Measurements from ENCODE around the gene GGT6. TPM values are rescaled to one million over a fixed set of nuclear protein-coding genes. Genes with fewer than 3 reads are reported as not detected.

The GGT6 gene
- total RNA-seq, 4 donors from 2014 or later, result 0.21 to 4.4 (median 0.29) TPM; not detected in 1

DNA sequence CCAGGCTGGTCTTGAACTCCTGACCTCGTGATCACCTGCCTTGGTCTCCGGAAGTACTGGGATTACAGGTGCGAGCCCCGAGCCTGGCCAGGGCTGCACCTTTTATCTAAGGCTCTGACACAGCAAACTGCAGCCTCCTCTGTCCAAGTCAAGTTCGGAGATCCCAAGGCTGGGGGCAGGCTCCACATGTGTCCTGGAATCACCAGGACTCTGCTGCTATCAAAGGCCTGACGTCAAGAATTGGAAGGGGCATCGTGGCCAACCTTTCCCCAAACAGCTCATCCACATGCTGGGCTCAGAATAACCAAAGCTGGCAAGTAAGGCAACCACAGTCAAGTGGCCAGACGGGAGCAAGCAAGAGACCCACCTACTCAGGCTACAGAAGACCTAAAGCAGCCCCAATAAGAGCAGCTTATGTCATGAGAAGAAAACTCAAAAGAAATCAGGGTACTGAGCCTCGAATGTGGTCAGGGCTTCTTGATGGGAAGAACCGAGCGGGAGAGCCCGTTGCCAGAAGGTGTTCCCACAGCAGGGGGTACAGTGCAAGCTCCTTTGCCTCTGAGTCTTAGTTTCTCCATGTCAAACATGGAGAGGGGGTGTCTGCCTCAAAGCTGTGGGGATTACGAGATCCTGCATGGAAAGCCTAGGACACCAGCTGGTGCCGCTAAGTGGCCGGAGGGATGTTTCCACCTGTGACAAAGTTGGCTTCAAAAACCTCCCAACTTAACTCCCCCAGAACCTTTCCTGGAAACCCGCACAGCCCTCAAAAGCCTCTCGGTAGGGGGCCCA lies 13.1 kb downstream of the GGT6 start:
- Histone ChIP-seq H3K9me3 (no peaks in the 10 kb centered on the region), H3K4me3 (no peak overlapping the region), H3K27me3 (no peaks in the 10 kb centered on the region), H3K27ac (no peak overlapping the region), H3K36me3 (no peaks in the 10 kb centered on the region), H3K4me1 (no peaks in the 10 kb centered on the region)
- intact Hi-C loops (cut with DNase I; ENCODE audit: low total_unique reads), result no loop called here
- TF ChIP-seq POLR2A (IDR thresholded peaks at IDR 0.05), result no peak
- TF ChIP-seq, protein P1, sequence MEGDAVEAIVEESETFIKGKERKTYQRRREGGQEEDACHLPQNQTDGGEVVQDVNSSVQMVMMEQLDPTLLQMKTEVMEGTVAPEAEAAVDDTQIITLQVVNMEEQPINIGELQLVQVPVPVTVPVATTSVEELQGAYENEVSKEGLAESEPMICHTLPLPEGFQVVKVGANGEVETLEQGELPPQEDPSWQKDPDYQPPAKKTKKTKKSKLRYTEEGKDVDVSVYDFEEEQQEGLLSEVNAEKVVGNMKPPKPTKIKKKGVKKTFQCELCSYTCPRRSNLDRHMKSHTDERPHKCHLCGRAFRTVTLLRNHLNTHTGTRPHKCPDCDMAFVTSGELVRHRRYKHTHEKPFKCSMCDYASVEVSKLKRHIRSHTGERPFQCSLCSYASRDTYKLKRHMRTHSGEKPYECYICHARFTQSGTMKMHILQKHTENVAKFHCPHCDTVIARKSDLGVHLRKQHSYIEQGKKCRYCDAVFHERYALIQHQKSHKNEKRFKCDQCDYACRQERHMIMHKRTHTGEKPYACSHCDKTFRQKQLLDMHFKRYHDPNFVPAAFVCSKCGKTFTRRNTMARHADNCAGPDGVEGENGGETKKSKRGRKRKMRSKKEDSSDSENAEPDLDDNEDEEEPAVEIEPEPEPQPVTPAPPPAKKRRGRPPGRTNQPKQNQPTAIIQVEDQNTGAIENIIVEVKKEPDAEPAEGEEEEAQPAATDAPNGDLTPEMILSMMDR (IDR thresholded peaks at IDR 0.05), result no peak
- no peak for DNase-seq

DNA sequence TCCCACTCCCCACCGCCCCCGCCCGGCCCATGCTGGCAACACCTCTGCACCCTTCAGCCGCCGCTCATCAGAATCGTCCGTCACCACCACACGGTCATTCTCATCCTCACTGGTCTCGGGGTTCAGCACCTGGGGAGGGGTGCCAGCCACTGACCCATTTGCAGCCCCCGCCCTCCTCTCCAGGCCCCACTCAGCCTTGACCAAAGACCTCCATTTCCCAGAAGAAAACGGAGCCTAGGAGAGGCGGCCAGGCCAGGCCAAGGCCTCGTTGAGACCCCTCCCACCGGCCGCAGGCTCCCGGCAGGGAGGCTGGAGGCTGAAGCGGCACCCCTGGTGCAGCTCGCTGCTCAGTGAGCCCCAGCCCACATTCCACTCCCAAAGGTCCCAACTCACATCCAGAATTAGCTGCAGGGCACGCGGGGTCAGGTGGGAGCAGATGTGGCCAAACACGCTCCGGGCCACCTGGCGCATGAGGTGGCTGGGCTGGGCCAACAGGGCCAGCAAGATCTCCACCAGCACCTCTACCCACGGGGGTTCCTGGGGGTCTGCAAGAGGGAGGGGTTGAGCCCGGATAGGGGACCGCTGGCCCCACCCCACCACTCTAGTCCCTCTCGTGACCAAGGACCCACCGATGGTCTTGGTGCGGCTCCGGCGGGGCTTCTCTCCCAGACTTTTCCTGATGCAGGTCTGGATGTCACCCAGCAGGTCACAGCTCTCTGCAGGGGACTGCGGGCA lies 15.0 kb downstream of the GGT6 start:
- H3K4me1 ChIP-seq, result no peaks in the 10 kb centered on the region
- no peaks in the 10 kb centered on the region for H3K9me3 ChIP-seq
- H3K36me3 ChIP-seq, result no peaks in the 10 kb centered on the region
- H3K27ac ChIP-seq, result no peak overlapping the region
- intact Hi-C loops (cut with DNase I; ENCODE audit: low total_unique reads), result no loop called here
- TF ChIP-seq, protein P1 (IDR thresholded peaks at IDR 0.05), result no peak
- TF ChIP-seq POLR2A (IDR thresholded peaks at IDR 0.05), result no peak
- no peak overlapping the region for H3K4me3 ChIP-seq
- no peaks in the 10 kb centered on the region for H3K27me3 ChIP-seq
- DNase-seq, result no peak

DNA sequence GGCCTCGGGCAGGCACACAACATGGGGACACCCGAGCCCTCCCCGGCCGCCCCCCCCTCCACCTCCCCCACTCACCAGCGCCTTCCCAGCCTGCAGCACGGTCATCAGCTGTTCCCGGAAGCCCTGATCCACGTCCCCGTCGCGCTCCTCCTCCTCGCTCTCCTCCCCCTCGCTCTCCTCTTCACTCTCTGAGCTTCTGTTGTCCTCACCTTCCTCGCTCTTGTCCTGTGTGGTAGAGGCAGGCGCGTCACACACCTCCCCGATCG lies 15.5 kb downstream of the GGT6 start:
- Histone ChIP-seq H3K4me1 (no peaks in the 10 kb centered on the region), H3K27ac (no peak overlapping the region), H3K36me3 (no peaks in the 10 kb centered on the region), H3K4me3 (no peak overlapping the region), H3K27me3 (no peaks in the 10 kb centered on the region), H3K9me3 (no peaks in the 10 kb centered on the region)
- no peak for TF ChIP-seq POLR2A (IDR thresholded peaks at IDR 0.05)
- TF ChIP-seq, protein P1 (IDR thresholded peaks at IDR 0.05), result no peak
- intact Hi-C loops (cut with DNase I; ENCODE audit: low total_unique reads), result no loop called here
- DNase-seq, result no peak

DNA sequence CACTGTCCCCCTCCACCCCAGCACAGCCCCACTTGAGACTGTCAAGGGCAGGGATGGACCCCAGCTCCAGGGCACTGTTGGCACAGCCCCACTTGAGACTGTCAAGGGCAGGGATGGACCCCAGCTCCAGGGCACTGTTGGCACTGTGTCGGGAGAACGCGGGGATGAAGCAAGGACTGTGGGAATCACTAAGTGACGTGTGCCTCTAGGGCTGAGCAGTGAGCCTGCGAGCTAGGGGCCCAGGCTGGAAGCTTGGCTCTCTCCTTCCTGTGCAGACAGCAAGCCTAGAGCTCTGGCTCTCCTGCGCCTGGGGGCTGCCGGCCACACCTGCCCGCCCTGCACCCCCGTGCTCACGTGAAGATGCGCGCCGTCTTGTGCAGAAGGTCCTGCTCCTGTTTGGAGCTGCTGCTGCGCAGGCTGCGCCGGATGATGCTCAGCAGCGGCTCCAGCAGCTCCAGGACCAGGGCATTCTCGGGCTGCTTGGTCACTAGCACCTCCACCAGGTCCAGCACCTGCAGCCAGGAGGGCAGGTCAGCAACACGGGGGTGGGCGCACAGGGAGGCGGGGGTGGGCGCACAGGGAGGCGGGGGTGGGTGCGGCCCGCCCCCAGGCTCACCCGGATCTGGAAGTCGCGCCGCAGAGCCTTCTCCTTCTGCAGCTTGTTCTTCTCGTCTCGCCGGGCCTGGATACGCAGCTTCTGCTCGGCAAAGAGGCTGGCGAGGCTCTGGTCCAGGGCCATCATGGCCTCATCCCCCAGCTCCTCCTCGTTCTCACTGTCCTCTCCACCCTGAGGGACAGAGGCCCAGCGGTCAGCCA lies 16.0 kb downstream of the GGT6 start:
- Histone ChIP-seq H3K4me3 (no peak overlapping the region), H3K9me3 (no peaks in the 10 kb centered on the region), H3K36me3 (no peaks in the 10 kb centered on the region), H3K27me3 (no peaks in the 10 kb centered on the region), H3K4me1 (no peaks in the 10 kb centered on the region), H3K27ac (no peak overlapping the region)
- TF ChIP-seq, protein P1 (IDR thresholded peaks at IDR 0.05), result no peak
- TF ChIP-seq POLR2A (IDR thresholded peaks at IDR 0.05), result no peak
- intact Hi-C loops (cut with DNase I; ENCODE audit: low total_unique reads), result no loop called here
- no peak for DNase-seq
